IMR-90 (cell line): Measurements from ENCODE around the gene DNAH17. TPM values are rescaled to one million over a fixed set of nuclear protein-coding genes. Genes with fewer than 3 reads are reported as not detected.
A peak's percentile ranks its signal among the peaks of the same experiment; 100 is the strongest.

Experiments
- ATAC-seq: fragments of 200-7000 bp; cut with Tn5 transposase; 2 replicates; pipeline ENCODE4 v1.9.1; 2020; ENCODE audit warnings: low read depth, mild to moderate bottlenecking, moderate library complexity
- BruUV-seq: library from RNA; stranded (reverse); fragments of 400-500 nt; replicated peaks from 2 replicates; lab custom pipeline; 2021; lab: Mats Ljungman, UMichigan
- CTCF ChIA-PET: fragments of 300-600 bp; formaldehyde crosslinking; extraction: SDS; loops from one replicate; lab custom pipeline; 2021; ENCODE audit warnings: antibody characterized with exemption; lab: Yijun Ruan, JAX
- POLR2A ChIA-PET: fragments of 300-600 bp; sonication (Branson Sonifier 250); formaldehyde crosslinking; loops from one replicate; lab custom pipeline; 2022; ENCODE audit warnings: antibody characterized with exemption; ENCODE audit not compliant: unreplicated experiment; lab: Charles Lee
- DNase-seq: peaks from one replicate; pipeline ENCODE4 v3.0.0; 2013
- H2AFZ ChIP-seq: replicated peaks from 2 replicates; pipeline ENCODE3; 2013; ENCODE audit warnings: low read length, mild to moderate bottlenecking; ENCODE audit not compliant: poor library complexity
- H2AK5ac ChIP-seq: 2 replicates; pipeline ENCODE4 v1.6.1; 2013; ENCODE audit warnings: low read depth, low read length, inconsistent platforms
- H2AK9ac ChIP-seq: replicated peaks from 2 replicates; pipeline ENCODE3; 2013; ENCODE audit warnings: mild to moderate bottlenecking, low read depth, low read length, moderate library complexity; ENCODE audit not compliant: poor library complexity
- H2BK120ac ChIP-seq: 2 replicates; pipeline ENCODE4 v1.6.1; 2013; ENCODE audit warnings: low read depth, low read length, inconsistent platforms
- H2BK15ac ChIP-seq: 3 replicates; pipeline ENCODE4 v1.6.1; 2013; ENCODE audit warnings: low read depth, low read length, inconsistent platforms
- H2BK20ac ChIP-seq: 2 replicates; pipeline ENCODE4 v1.6.1; 2013; ENCODE audit warnings: low read depth, mild to moderate bottlenecking, inconsistent platforms, low read length, moderate library complexity
- H2BK5ac ChIP-seq: 2 replicates; pipeline ENCODE4 v1.6.1; 2013; ENCODE audit warnings: mild to moderate bottlenecking, low read depth, low read length, inconsistent platforms; ENCODE audit not compliant: poor library complexity, severe bottlenecking
- H3K14ac ChIP-seq: replicated peaks from 2 replicates; pipeline ENCODE4 v1.6.1; 2013; ENCODE audit warnings: low read depth, low read length, inconsistent platforms
- H3K18ac ChIP-seq: 2 replicates; pipeline ENCODE4 v1.6.1; 2013; ENCODE audit warnings: low read depth, low read length, control low read depth
- H3K23ac ChIP-seq: 2 replicates; pipeline ENCODE4 v1.6.1; 2013; ENCODE audit warnings: low read depth, low read length, inconsistent platforms
- H3K27ac ChIP-seq: 2 replicates; pipeline ENCODE4 v1.5.1; 2013; ENCODE audit warnings: mild to moderate bottlenecking, control low read depth, low read length; ENCODE audit not compliant: insufficient read depth
- H3K27me3 ChIP-seq: 2 replicates; pipeline ENCODE4 v1.6.1; 2013; ENCODE audit warnings: low read length; ENCODE audit not compliant: control insufficient read depth, insufficient read depth
- H3K36me3 ChIP-seq: 2 replicates; pipeline ENCODE4 v1.6.1; 2013; ENCODE audit warnings: low read length, mixed read lengths; ENCODE audit not compliant: control insufficient read depth, insufficient read depth
- H3K4ac ChIP-seq: 2 replicates; pipeline ENCODE4 v1.6.1; 2013; ENCODE audit warnings: low read depth, low read length, inconsistent platforms
- H3K4me1 ChIP-seq: 2 replicates; pipeline ENCODE4 v1.6.1; 2013; ENCODE audit warnings: low read length, mixed read lengths; ENCODE audit not compliant: control insufficient read depth, insufficient read depth
- H3K4me2 ChIP-seq: 2 replicates; pipeline ENCODE4 v1.6.1; 2013; ENCODE audit warnings: low read depth, mild to moderate bottlenecking, control low read depth, low read length, moderate library complexity
- H3K4me3 ChIP-seq: 2 replicates; pipeline ENCODE4 v1.5.1; 2013; ENCODE audit warnings: low read depth, mild to moderate bottlenecking, control low read depth, low read length, moderate library complexity; ENCODE audit not compliant: insufficient read depth
- H3K56ac ChIP-seq: 2 replicates; pipeline ENCODE4 v1.6.1; 2013; ENCODE audit warnings: low read length, inconsistent platforms; ENCODE audit not compliant: insufficient read depth; ENCODE audit errors: extremely low read depth
- H3K79me1 ChIP-seq, 2 experiments: 2 replicates each; pipeline ENCODE4 v1.6.1; 2013; ENCODE audit warnings: low read length in 2 of 2, inconsistent platforms in 1 of 2, low read depth in 1 of 2
- H3K9ac ChIP-seq: 2 replicates; pipeline ENCODE4 v1.6.1; 2013; ENCODE audit warnings: low read depth, low read length, control low read depth
- H3K9me1 ChIP-seq: 2 replicates; pipeline ENCODE4 v1.6.1; 2013; ENCODE audit warnings: low read length, inconsistent platforms; ENCODE audit not compliant: insufficient read depth
- H3K9me3 ChIP-seq: 2 replicates; pipeline ENCODE4 v1.6.1; 2013; ENCODE audit warnings: low read length; ENCODE audit not compliant: control insufficient read depth, insufficient read depth
- H4K20me1 ChIP-seq: 2 replicates; pipeline ENCODE4 v1.6.1; 2013; ENCODE audit warnings: low read length, inconsistent platforms; ENCODE audit not compliant: insufficient read depth
- H4K5ac ChIP-seq: 2 replicates; pipeline ENCODE4 v1.6.1; 2013; ENCODE audit warnings: mild to moderate bottlenecking, low read depth, low read length, control low read depth
- H4K8ac ChIP-seq, 2 experiments: 2 replicates each; pipeline ENCODE4 v1.6.1; 2013; ENCODE audit warnings: low read depth in 2 of 2, low read length in 2 of 2, control low read depth in 1 of 2, inconsistent platforms in 1 of 2
- H4K91ac ChIP-seq: 2 replicates; pipeline ENCODE4 v1.6.1; 2013; ENCODE audit warnings: low read depth, low read length, inconsistent platforms; ENCODE audit not compliant: insufficient read depth
- CEBPB ChIP-seq: IDR thresholded peaks from 2 replicates; pipeline ENCODE4 v1.6.1; 2012; ENCODE audit warnings: low read depth, low read length, improper control_type of control experiment
- ELK1 ChIP-seq: fragments of 150-350 bp; IDR thresholded peaks from 2 replicates; pipeline ENCODE4 v1.6.1; 2016; ENCODE audit warnings: low read depth, mild to moderate bottlenecking, low read length, moderate library complexity, borderline replicate concordance
- NFE2L2 ChIP-seq: fragments of 150-350 bp; IDR thresholded peaks from 2 replicates; pipeline ENCODE4 v1.6.1; 2016; ENCODE audit warnings: low read depth, mild to moderate bottlenecking, low read length
- POLR2A ChIP-seq: IDR thresholded peaks from 2 replicates; pipeline ENCODE4 v1.6.1; 2012; ENCODE audit warnings: mild to moderate bottlenecking, low read depth, low read length
- RFX5 ChIP-seq: IDR thresholded peaks from 2 replicates; pipeline ENCODE4 v1.8.0; 2012; ENCODE audit warnings: low read depth, mild to moderate bottlenecking, low read length, moderate library complexity
- WGBS, 2 experiments: methylation state at CpG; one replicate each; pipeline versions ENCODE4 v1.1.5 to v1.1.7; 2013; ENCODE audit warnings: missing lambda C conversion rate in 2 of 2; ENCODE audit not compliant: insufficient read length in 1 of 2; ENCODE audit errors: extremely low coverage in 2 of 2; 5-methylcytosine and 5-hydroxymethylcytosine counted together
- dilution Hi-C: fragments of 300-500 bp; cut with HindIII; formaldehyde crosslinking; loops from one replicate; pipeline ENCODE4 v1.14.3; 2018; ENCODE audit warnings: low sequenced_read_pairs; ENCODE audit not compliant: unreplicated experiment
- in situ Hi-C: fragments of 300-500 bp; cut with MboI; formaldehyde crosslinking; loops from 3 replicates; pipeline ENCODE4 v1.14.3; 2019; ENCODE audit warnings: low sequenced_read_pairs, inconsistent platforms, mixed read lengths
- intact Hi-C: fragments of 100-400 bp; cut with micrococcal nuclease; formaldehyde crosslinking; loops from 2 replicates; pipeline ENCODE4 v1.10.0; 2022
- polyA plus RNA-seq, 3 experiments: library from polyadenylated mRNA; depleted of rRNA; stranded (reverse); fragments of >200 nt; gene quantifications; 2 replicates each; pipeline ENCODE4 v1.2.3, GENCODE V29; 2012; ENCODE audit warnings: low replicate concordance in 1 of 3
- total RNA-seq: library from RNA; depleted of rRNA; stranded (reverse); fragments of >200 nt; gene quantifications from 2 replicates; pipeline ENCODE4 v1.2.3, GENCODE V29; 2012

Gene DNAH17
- total and polyA plus RNA-seq, 2 of the 4 experiments (the other 2 are of a cell fraction) = not detected

- TF ChIP-seq ELK1 = no peak
These were observed 147.6 kb downstream of the DNAH17 start (continued) for GRCh38 chr17:78429618-78429995.

GRCh38 chr17:78428836-78429617 is 148.2 kb downstream of the DNAH17 start:
- Histone ChIP-seq H3K4me1 (peaks cover 14% of the 10 kb centered on the region; the same call in 1 of the 2 replicates), H3K9me1 (peaks cover 3% of the 10 kb centered on the region; the same call in 1 of the 2 replicates), H2AFZ (no peak overlapping the region), H2BK120ac (no peak overlapping the region), H3K4me2 (no peak overlapping the region; the same call in 1 of the 2 replicates), H3K4me3 (no peak overlapping the region), H4K91ac (peak overlapping the region; percentile 20; the same call in 1 of the 2 replicates), H2BK15ac (no peak overlapping the region), H2AK5ac (peak overlapping the region; percentile 9; the same call in 1 of the 2 replicates), H3K56ac (no peak overlapping the region), H2BK20ac (no peak overlapping the region), H3K36me3 (peaks cover 40% of the 10 kb centered on the region), H3K9me3 (no peaks in the 10 kb centered on the region), H3K4ac (no peak overlapping the region), H3K27ac (peak overlapping the region; percentile 65; the same call in 1 of the 2 replicates), H4K20me1 (no peaks in the 10 kb centered on the region), H4K5ac (peak overlapping the region; percentile 13; the same call in 1 of the 2 replicates), H3K14ac (no peak overlapping the region), H2BK5ac (no peak overlapping the region), H3K9ac (peak overlapping the region; percentile 42; the same call in 1 of the 2 replicates), H3K18ac (no peak overlapping the region; the same call in 1 of the 2 replicates), H2AK9ac (no peak overlapping the region), H3K27me3 (no peaks in the 10 kb centered on the region), H3K79me1 (peaks cover 0 to 15% of the 10 kb centered on the region in 2 experiments; a peak in 1 of 4 replicates), H3K23ac (no peak overlapping the region), H4K8ac (peak overlapping the region in 1 of 2 experiments; percentile 48; a peak in 1 of 4 replicates)
- intact Hi-C loops = no loop called here
- in situ Hi-C loops = loop anchor here (10.0 kb wide), 2 partner anchors 134 to 314 kb away; no protein-coding TSS in a partner anchor
- TF ChIP-seq POLR2A (no peak), NFE2L2 (no peak), RFX5 (no peak), CEBPB (0 out of 2 replicates have a peak, but pooled peaks have one; percentile 26)
- ChIA-PET CTCF (no interaction called here), POLR2A (no interaction called here)
- BruUV-seq = no TSS peak
- dilution Hi-C loops = no loop called here
- ATAC-seq (peak; percentile 28), DNase-seq (peak; percentile 25)
- WGBS, 2 experiments = 93% methylated on average over 6 of the region's 24 CpGs; no CpG with 5 or more reads in 1 of the 2 experiments
